Measurements from ENCODE around the gene GIMAP6.

- TF ChIP-seq POU6F1 (CRISPR knock-in tag; IDR thresholded peaks at IDR 0.05; ENCODE audit: borderline replicate concordance, low read depth) = no peak
- TF ChIP-seq CREB5 (CRISPR knock-in tag; IDR thresholded peaks at IDR 0.05; ENCODE audit: low read depth) = no peak
- TF ChIP-seq PATZ1 (CRISPR knock-in tag; IDR thresholded peaks at IDR 0.05; ENCODE audit: borderline replicate concordance) = no peak
- TF ChIP-seq OSR1 (CRISPR knock-in tag; IDR thresholded peaks at IDR 0.05) = no peak
- no peak for TF ChIP-seq ZC3H10 (CRISPR knock-in tag; IDR thresholded peaks at IDR 0.05)
- TF ChIP-seq CSRNP3 (CRISPR knock-in tag; IDR thresholded peaks at IDR 0.05) = no peak
Observed at GRCh38 chr7:150594805-150595204, 37.4 kb downstream of the GIMAP6 start.
